Activated gamma-delta T cell treated with anti-CD3 and anti-CD28 coated beads, Interleukin-2, amount 50 U/mL, for 16 hours (primary cell): Measurements from ENCODE around the gene EEIG1.

Experiments
- DNase-seq: peaks from one replicate; pipeline ENCODE4 v3.0.0-alpha.2; 2020; ENCODE audit warnings: low read depth

Gene EEIG1

DNA sequence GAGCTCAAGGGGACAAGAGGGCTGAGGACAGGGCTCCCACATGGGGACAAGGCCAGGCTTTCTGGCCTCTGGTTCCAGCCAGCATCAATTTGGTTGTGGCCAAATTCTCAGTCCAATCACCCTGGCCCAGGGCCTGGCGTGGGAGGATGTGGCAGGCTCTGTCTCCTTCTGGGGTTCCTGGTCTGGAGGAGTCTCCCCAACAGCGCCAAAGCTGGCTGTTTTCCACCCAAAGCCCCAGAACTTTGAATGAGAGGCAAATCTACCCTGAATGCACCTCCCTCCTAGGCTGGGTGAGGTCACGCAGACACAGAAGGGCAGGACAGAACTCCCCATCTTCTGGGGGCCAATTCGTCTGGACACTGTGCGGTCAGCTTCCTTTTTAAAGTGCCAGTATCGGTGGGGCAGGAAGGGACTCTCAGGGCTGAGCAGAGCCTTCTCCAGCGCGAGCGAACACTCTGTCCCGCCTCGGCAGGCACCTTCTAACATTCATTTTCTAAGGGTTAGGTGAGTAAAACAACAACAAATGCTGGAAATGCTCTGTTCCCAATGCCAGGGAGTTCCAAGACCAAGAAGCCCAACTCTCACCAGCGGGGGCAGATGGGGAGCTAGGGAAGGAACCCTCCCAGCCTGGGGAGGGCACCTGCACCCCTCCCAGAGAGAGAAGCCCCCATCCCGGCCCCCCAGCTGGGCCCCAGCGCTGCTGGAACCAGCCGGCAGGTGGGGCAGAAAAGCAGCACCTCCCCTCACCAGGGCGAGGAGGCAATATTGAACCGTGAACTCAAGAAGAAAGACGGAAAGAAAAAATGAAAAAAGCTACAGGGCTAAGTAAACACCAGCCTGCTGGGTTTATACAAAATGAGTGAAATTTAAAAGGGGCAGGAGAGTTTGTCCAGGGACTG, 39.5 kb downstream of the EEIG1 start:
- no peak for DNase-seq

DNA sequence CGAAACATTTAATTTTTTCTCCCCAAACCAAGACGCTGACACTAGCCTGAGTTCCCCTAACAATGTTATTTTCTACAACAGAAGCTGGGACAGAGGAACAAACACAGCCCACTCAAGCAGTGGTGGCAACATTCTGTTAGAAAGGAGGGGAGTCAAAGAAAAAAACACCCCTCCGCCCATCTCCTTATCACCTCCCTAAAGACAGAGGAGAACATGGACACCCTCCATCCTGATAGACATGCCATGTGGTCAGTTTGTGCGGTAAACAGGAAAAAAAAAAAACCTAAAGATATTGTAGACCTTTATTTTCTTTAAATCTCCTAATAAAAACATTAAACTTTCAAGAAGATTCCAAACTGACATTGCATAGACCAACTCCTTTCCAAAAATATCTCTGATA, 40.2 kb downstream of the EEIG1 start:
- DNase-seq, result no peak

DNA sequence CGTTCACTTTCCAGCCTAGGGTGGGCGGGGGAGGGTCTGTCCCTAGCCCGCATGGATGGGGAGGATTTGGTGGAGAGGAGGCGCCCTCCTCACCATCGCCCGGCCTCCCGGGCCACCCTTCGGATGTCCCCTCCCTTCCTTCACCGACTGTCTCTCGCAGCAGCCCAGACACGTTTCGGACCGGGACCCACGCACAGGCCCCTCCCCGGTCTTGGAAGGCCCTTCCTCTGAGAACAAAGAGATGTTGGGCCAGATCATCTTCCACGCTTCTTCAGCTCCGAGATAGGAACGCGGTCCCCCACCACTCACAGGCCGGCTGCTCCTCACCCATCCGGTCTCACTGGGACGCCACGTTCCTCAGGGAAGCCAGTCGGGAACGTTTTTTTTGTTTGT, 42.5 kb downstream of the EEIG1 start:
- no peak for DNase-seq

DNA sequence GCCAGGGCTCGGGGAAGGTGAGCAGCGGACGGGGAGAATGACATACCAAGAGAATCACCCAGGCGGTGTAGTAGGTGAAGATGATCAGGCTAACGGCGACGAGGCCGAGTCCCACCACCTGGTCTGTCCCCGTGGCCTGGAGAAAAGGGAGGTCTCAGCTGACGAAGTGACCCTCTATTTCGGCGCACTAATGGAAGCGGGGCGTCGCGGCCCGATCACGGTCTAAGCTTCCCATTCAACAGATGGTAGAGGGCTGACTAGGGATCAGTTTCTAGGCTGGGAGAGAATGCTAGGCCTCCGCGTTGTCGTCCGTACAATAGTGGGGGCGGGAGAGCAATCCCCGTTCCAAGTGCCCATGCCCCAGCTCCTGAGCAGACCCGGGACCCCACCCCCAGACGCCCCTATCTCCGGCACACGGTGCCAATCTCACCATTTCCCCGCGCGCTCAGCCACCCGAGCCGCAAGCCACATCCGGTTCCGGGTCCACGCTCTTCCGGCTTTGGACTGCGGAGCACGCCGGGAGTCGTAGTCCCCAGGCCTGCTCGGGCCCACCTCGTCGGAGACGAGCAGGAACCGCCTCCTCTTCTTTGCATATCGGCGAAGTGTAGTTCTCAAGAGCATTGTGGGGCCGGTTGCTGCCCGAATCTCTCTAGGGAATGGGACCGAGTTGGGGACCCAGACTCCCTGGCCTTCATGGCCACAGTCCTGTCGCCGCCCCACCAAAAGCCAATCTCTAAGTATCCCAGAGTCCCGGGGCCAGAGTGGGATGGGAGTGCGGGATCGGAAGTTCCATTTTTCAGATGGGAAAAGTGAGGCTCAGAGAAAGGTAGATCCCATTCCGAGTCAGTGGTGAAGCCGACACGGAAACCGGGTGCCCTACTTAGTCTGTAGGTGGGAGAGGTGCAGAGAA, 43.1 kb downstream of the EEIG1 start, which contains the start of gene DPM2:
TSS of gene DPM2 (minus strand) at position 467 of the 910 bp plus-strand sequence. CDS start at position 433, 34 bp downstream.
- DNase-seq, result peak; percentile 77

DNA sequence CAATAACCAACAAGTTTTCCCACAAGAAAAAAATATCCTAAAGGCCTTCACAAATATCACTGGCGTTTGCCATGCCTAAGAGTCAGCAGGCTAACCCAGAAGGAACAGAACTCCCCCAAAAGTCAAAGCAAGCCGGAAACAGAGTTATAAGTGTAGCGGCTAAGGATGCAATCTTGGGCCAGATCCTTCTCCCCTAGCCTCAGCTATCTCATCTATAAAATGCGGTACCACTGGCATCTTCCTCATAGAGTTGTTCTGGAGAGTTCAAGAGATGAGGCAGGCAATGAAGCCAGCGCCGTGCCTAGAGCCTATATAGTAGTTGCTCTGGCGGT, 43.8 kb downstream of the EEIG1 start:
- DNase-seq, result no peak

DNA sequence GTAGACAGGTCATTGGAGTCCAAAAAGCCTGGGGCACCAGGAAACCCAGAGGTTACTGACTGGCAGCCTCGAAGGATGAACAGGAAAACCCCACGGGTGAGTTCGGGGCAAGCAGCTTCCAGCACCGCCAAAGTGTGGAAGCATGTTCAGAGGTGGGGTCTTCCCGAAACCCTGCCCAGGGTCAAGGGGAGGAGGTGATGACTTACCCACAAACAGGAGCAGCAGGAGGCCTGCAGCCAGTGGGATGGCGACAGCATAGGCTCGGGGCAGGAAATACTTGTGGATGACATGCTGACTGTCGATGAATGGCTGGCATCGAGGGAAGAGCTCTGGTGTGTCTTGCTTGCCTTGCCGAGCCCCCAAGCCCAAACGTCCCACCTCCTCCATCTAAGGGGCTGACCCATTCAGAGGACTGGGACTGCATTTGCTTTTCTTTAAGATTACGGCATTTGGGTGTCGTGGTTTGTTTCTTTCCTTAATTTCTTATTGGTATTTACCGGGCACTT, 44.4 kb downstream of the EEIG1 start:
- DNase-seq, result no peak

DNA sequence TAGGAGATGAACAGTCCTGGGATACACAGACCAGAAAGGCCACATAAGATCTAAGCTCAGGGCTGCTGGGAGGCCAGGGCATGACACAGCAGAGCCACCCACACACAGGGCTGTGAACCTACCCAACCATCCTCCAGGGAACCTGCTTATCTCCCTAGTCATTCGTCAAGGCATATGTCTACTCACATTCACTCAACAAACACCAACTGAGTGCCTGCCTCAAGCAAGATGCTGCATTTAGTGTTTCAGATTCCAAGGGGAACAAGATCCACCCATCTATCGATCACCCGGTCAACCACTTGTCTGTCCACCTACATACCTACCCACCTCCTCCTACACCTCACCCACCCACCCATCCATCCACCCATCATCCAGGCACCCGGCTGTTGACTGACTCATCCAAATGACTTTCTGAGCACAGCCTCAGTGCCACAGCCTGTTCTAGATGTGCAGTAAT, 45.0 kb downstream of the EEIG1 start:
- no peak for DNase-seq

DNA sequence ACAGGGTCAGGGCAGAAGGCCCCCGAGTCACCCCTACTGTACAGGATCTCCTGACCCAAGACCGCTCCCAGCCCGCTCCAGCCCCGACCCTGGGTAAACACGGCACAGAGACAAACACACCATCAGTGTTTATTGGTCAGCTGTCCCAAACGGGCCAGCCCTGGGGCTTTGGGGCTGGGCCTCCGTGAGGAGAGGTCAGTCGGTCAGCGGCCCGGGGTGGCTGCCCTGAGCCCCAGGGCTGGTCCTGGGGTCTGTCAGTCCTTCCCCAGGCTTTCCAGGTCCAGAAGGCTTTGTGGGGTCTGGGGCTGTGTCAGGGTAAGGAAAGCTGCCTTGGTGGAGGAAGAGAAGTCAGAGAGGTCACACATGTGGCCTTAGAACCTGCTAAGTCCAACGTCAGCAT, 45.8 kb downstream of the EEIG1 start:
- no peak for DNase-seq

DNA sequence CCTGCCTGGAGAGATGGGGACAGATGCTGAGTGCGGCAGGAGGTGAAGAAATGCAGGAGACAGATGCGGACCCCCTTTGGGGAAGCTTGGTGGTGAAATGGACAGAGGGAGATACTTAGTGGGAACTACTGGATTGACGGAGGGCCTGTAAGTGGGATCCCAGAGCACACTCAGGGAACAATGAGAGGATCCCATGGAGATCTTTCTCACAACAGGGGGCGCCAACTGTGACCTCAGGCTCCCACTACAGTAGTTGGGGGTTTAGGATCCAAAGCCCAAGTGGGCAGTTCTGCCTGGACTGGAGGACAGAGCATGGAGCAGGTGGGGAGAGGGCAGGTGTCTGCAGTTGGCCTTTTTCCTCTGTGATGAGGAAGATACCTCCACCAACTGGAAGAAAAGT, 46.5 kb downstream of the EEIG1 start:
- no peak for DNase-seq

DNA sequence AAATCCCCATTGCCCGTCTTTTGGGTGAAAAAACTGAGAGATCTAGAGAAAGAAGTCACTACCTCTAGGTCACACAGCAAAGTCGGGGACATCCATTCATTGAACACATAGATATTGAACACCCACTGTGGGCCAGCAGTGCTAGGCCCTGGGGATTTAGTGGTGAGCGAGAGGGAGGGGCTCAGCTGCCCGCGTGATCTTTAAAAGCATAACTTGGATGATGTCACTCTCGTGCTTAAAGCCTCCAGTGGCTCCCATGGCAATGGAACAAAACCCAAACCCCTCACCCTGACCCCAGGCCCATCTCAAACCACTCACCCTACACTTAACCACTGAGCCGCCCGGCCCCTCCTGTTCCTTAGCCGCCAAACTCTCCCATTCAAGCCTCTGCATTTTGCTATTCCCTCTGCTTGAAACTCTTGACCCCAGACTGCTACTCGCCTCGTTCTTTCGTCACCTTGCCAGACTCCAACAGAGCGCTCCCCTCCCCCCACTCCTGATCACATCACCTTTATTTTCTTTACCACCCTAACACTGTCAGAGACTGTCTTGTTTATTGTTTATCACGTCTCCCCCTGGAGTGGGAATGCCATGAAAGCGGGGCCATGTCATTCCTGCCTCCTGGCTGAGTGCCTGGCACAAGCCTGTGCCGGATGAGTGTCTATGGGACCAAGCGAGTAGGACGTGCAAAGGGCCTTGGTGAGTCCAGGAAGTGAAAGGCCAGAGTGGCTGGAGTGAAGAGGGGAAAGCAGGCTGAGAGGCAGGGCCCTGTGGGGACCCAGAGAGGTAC, 49.5 kb downstream of the EEIG1 start:
- no peak for DNase-seq
